Natural killer cell (primary cell): ENCODE results near the gene PPOX. TPM values are rescaled to one million over a fixed set of nuclear protein-coding genes. Genes with fewer than 3 reads are reported as not detected.

ENCODE experiments used
- ATAC-seq, 3 donors: fragments of 150-1000 bp in 2 of 3; fragments of 200-7000 bp in 1 of 3; cut with Tn5 transposase; 1 replicate in 1 of 3; 2 replicates in 2 of 3; pipeline ENCODE4 v1.10.0; 2021; ENCODE audit warnings: mild to moderate bottlenecking in 2 of 3, moderate library complexity in 2 of 3
- DNase-seq, 2 donors: peaks; one replicate each; pipeline versions ENCODE4 v3.0.0 to v3.0.0-alpha.2; 2013 to 2021; ENCODE audit warnings: mixed read lengths in 1 of 2
- H3K27ac ChIP-seq: one replicate; pipeline ENCODE4 v1.5.1; 2013; ENCODE audit warnings: mild to moderate bottlenecking, low read length
- H3K27me3 ChIP-seq: one replicate; pipeline ENCODE4 v1.6.1; 2013; ENCODE audit warnings: low read length; ENCODE audit not compliant: control insufficient read depth, insufficient read depth
- H3K36me3 ChIP-seq: one replicate; pipeline ENCODE4 v1.6.1; 2013; ENCODE audit warnings: low read length; ENCODE audit not compliant: control insufficient read depth, insufficient read depth
- H3K4me1 ChIP-seq: one replicate; pipeline ENCODE4 v1.6.1; 2013; ENCODE audit warnings: low read length; ENCODE audit not compliant: control insufficient read depth, insufficient read depth
- H3K4me3 ChIP-seq: one replicate; pipeline ENCODE4 v1.5.1; 2013; ENCODE audit warnings: low read length
- H3K9me3 ChIP-seq: one replicate; pipeline ENCODE4 v1.6.1; 2013; ENCODE audit warnings: low read length; ENCODE audit not compliant: control insufficient read depth, insufficient read depth
- H3K27ac Mint-ChIP-seq, 2 donors: one replicate each; pipeline ENCODE4 v1.8.0; 2022; ENCODE audit warnings: mild to moderate bottlenecking in 2 of 2, mixed read lengths in 2 of 2, moderate library complexity in 1 of 2
- H3K27me3 Mint-ChIP-seq, 2 donors: one replicate each; pipeline ENCODE4 v1.8.0; 2022; ENCODE audit warnings: low read depth in 2 of 2, mixed read lengths in 2 of 2
- H3K36me3 Mint-ChIP-seq: one replicate; pipeline ENCODE4 v1.8.0; 2022; ENCODE audit warnings: mixed read lengths
- H3K4me1 Mint-ChIP-seq, 2 donors: one replicate each; pipeline ENCODE4 v1.8.0; 2022; ENCODE audit warnings: mixed read lengths in 2 of 2
- H3K4me3 Mint-ChIP-seq: one replicate; pipeline ENCODE4 v1.8.0; 2022; ENCODE audit warnings: mild to moderate bottlenecking, moderate library complexity, mixed read lengths
- H3K9me3 Mint-ChIP-seq, 2 donors: one replicate each; pipeline ENCODE4 v1.8.0; 2022; ENCODE audit warnings: mixed read lengths in 2 of 2
- WGBS: methylation state at CpG from one replicate; pipeline ENCODE4 v1.1.7; 2013; ENCODE audit warnings: missing lambda C conversion rate; ENCODE audit not compliant: insufficient coverage; 5-methylcytosine and 5-hydroxymethylcytosine counted together
- intact Hi-C: fragments of 100-400 bp; cut with micrococcal nuclease; formaldehyde crosslinking; loops from one replicate; pipeline ENCODE4 v1.14.2; 2022
- total RNA-seq, 4 donors: library from RNA; stranded (reverse); fragments of 120-200 nt in 1 of 4; gene quantifications; one replicate each; pipeline versions ENCODE4 v1.2.3 to v1.2.4, GENCODE V29; 2013 to 2022
- TF ChIP-seq, protein P1 (sequence below): fragments of 200-600 bp; IDR thresholded peaks from one replicate; pipeline ENCODE4 v1.8.0; 2022; ENCODE audit warnings: antibody characterized with exemption

The PPOX gene
- total RNA-seq, 3 donors from 2014 or later (not counting 1 experiment from before 2014, with no cell fraction given) = 45.5 to 66.3 (median 57.4) TPM

DNA sequence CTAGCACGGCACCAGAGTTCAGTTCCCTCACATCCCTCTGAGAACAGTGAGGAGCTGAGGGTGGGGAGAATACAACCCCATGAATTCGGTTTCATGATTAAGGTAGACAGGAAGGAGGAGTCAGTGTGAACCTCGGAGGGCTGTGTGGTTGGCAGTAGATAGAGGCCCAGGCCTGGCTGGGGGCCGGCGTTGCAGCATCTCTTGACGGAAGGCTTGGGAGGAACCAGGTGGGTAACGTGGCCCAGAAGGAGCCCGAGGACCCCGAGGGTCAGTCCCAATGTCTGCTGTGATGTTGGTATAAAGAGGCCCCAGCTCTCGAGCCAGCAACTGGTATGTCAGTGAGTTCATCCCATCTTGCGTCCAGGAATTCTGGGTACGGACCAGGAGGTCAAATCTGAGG lies 5.5 kb downstream of the PPOX start:
- WGBS = 86% methylated on average over 12 of the region's 12 CpGs
- DNase-seq (no peak), ATAC-seq (no peak)
- H3K4me3 Mint-ChIP-seq = no peak overlapping the region
- no peaks in the 10 kb centered on the region for H3K27me3 Mint-ChIP-seq
- Histone ChIP-seq H3K36me3 (peaks cover 61% of the 10 kb centered on the region), H3K4me1 (peaks cover 25% of the 10 kb centered on the region), H3K9me3 (no peaks in the 10 kb centered on the region), H3K27ac (no peak overlapping the region), H3K4me3 (no peak overlapping the region), H3K27me3 (no peaks in the 10 kb centered on the region)
- peak overlapping the region; percentile 48 to 73 for H3K27ac Mint-ChIP-seq
- no peaks in the 10 kb centered on the region for H3K9me3 Mint-ChIP-seq
- peaks cover 29% of the 10 kb centered on the region for H3K36me3 Mint-ChIP-seq
- intact Hi-C loops = no loop called here
- TF ChIP-seq, protein P1, sequence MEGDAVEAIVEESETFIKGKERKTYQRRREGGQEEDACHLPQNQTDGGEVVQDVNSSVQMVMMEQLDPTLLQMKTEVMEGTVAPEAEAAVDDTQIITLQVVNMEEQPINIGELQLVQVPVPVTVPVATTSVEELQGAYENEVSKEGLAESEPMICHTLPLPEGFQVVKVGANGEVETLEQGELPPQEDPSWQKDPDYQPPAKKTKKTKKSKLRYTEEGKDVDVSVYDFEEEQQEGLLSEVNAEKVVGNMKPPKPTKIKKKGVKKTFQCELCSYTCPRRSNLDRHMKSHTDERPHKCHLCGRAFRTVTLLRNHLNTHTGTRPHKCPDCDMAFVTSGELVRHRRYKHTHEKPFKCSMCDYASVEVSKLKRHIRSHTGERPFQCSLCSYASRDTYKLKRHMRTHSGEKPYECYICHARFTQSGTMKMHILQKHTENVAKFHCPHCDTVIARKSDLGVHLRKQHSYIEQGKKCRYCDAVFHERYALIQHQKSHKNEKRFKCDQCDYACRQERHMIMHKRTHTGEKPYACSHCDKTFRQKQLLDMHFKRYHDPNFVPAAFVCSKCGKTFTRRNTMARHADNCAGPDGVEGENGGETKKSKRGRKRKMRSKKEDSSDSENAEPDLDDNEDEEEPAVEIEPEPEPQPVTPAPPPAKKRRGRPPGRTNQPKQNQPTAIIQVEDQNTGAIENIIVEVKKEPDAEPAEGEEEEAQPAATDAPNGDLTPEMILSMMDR = no peak
- H3K4me1 Mint-ChIP-seq = peaks cover 39 to 60% of the 10 kb centered on the region in 2 donors

DNA sequence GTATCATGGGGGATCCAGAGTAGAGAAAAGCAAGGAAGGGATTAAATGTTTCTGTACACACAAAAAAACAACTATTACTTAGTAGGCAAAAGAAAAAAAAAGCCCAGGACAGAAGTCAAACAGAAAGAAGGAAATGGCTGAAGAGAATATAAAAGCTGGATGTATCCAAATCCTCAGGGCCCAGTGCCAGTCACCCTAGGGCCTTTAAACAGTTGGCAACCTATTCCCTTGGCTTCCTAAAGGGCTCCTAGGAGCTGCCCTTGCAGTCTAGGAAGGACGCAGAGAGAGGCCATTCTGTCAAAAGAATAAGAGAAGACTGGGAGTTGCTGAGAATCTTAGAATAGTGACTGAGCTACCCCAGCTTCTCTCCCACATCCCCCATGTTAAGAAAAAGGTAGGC lies 6.1 kb downstream of the PPOX start:
- TF ChIP-seq, protein P1 = no peak
- H3K27ac Mint-ChIP-seq = peak overlapping the region; percentile 63 to 73

DNA sequence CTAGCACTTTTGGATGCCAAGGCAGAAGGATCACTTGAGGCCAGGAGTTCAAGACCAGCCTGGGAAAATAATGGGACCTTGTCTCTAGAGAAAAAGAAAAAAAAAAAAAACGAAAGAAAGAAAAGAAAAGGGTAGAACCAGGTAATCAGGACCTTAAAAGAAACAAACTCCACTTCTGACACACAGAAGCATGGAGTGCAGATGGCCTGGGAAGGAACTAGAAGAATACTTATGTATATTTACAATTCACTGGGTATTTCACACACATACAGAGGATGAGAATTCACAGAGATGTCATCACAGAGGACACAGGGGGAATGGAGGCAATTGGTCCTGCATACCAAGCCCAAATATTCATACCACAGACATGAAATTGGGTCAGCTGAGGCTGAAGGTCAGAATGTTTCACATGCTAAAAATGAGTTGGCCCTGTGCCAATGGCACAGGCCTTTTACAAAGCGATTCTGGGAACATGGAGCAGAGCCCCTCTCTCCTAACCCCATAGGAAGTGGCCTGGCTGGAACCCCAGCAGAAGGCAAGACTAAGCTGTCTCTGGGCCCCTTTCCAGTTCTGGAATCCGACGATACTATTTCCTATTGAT lies 6.7 kb downstream of the PPOX start:
- Mint-ChIP-seq H3K4me3 (no peak overlapping the region), H3K27ac (peak overlapping the region; percentile 7 to 63), H3K36me3 (peaks cover 29% of the 10 kb centered on the region), H3K27me3 (no peaks in the 10 kb centered on the region), H3K9me3 (no peaks in the 10 kb centered on the region), H3K4me1 (peaks cover 45 to 64% of the 10 kb centered on the region in 2 donors)
- Histone ChIP-seq H3K36me3 (peaks cover 61% of the 10 kb centered on the region), H3K4me3 (no peak overlapping the region), H3K27ac (no peak overlapping the region), H3K27me3 (no peaks in the 10 kb centered on the region), H3K4me1 (peaks cover 21% of the 10 kb centered on the region), H3K9me3 (no peaks in the 10 kb centered on the region)
- DNase-seq = no peak
- 89% methylated on average over 3 of the region's 4 CpGs for WGBS
- no peak for ATAC-seq
- intact Hi-C loops = no loop called here
- TF ChIP-seq, protein P1 = no peak

More for the DNA sequence above, 6.1 kb downstream of the PPOX start:
- intact Hi-C loops = no loop called here
- H3K9me3 Mint-ChIP-seq = no peaks in the 10 kb centered on the region
- DNase-seq (no peak), ATAC-seq (no peak)
- H3K36me3 Mint-ChIP-seq = peaks cover 29% of the 10 kb centered on the region
- 78% methylated on average over 1 of the region's 1 CpG for WGBS
- peaks cover 40 to 60% of the 10 kb centered on the region in 2 donors for H3K4me1 Mint-ChIP-seq
- Histone ChIP-seq H3K27ac (no peak overlapping the region), H3K4me3 (no peak overlapping the region), H3K36me3 (peaks cover 61% of the 10 kb centered on the region), H3K9me3 (no peaks in the 10 kb centered on the region), H3K27me3 (no peaks in the 10 kb centered on the region), H3K4me1 (peaks cover 21% of the 10 kb centered on the region)
- H3K27me3 Mint-ChIP-seq = no peaks in the 10 kb centered on the region
- H3K4me3 Mint-ChIP-seq = no peak overlapping the region

DNA sequence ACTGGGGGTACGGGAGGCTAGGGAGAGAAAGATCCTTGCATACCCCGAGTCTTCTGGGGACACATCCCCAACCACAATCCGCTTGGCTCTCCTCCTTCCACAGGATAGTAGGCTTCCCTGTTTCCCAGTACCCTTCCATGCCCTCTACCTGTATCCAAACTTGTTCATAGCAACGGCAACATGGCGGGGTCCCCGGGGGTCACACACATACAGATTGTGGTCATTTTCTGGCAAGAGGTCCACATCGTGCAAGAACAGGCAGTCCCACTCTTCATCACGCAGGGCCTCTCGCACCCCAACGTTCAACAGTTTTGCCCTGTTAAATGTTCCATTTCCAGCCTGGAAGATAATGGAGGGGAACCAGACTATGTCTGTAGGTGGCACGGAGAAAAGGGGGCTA lies 7.5 kb downstream of the PPOX start:
- H3K36me3 Mint-ChIP-seq = peaks cover 29% of the 10 kb centered on the region
- H3K4me3 ChIP-seq = no peak overlapping the region
- no peaks in the 10 kb centered on the region for H3K27me3 Mint-ChIP-seq
- TF ChIP-seq, protein P1 = no peak
- no peaks in the 10 kb centered on the region for H3K27me3 ChIP-seq
- H3K27ac ChIP-seq = no peak overlapping the region
- peaks cover 49 to 63% of the 10 kb centered on the region in 2 donors for H3K4me1 Mint-ChIP-seq
- H3K27ac Mint-ChIP-seq = peak overlapping the region; percentile 96 to 99
- H3K36me3 ChIP-seq = peaks cover 61% of the 10 kb centered on the region
- H3K4me3 Mint-ChIP-seq = peak overlapping the region; percentile 47
- intact Hi-C loops = no loop called here
- ATAC-seq = no peak
- H3K9me3 ChIP-seq = no peaks in the 10 kb centered on the region
- H3K4me1 ChIP-seq = peaks cover 21% of the 10 kb centered on the region
- H3K9me3 Mint-ChIP-seq = no peaks in the 10 kb centered on the region
- DNase-seq = no peak
- WGBS = 97% methylated on average over 11 of the region's 11 CpGs
